Suprapubic skin (tissue), 4 donors: ENCODE results near the gene PCIF1.

Experiments
- CTCF ChIP-seq, 2 donors: fragments of 200-600 bp in 1 of 2; fragments of 450-650 bp in 1 of 2; sonication (generic) in 1 of 2; IDR thresholded peaks; one replicate each; pipeline ENCODE4 v1.5.1; 2016 to 2019; ENCODE audit warnings: antibody characterized with exemption in 2 of 2, mild to moderate bottlenecking in 1 of 2, moderate library complexity in 1 of 2
- EP300 ChIP-seq: sonication (generic); formaldehyde crosslinking; IDR thresholded peaks from one replicate; pipeline ENCODE4 v1.6.1; 2017; ENCODE audit warnings: antibody characterized with exemption
- POLR2A ChIP-seq, 2 donors: fragments of 450-650 bp; IDR thresholded peaks; one replicate each; pipeline ENCODE4 v1.6.1; 2017; ENCODE audit warnings: antibody characterized with exemption in 2 of 2, mild to moderate bottlenecking in 2 of 2, moderate library complexity in 2 of 2
- POLR2AphosphoS5 ChIP-seq, 3 donors: sonication (generic); formaldehyde crosslinking; IDR thresholded peaks; one replicate each; pipeline ENCODE4 v1.6.1; 2017; ENCODE audit warnings: antibody characterized with exemption in 3 of 3

GRCh38 chr20:45962031-45962755, 27.7 kb downstream of the PCIF1 start:
- TF ChIP-seq POLR2A (IDR thresholded peaks at IDR 0.05) (no peak), EP300 (no peak), CTCF (IDR thresholded peaks at IDR 0.05) (no peak), POLR2AphosphoS5 (IDR thresholded peaks at IDR 0.05) (no peak)
